Measurements from ENCODE around the gene SLC2A10. TPM values are rescaled to one million over a fixed set of nuclear protein-coding genes. Genes with fewer than 3 reads are reported as not detected.
A peak's percentile ranks its signal among the peaks of the same experiment; 100 is the strongest.
"Not testable (repeated sequence)": the region's sequence is repeated elsewhere in the genome, so short reads cannot be mapped to it uniquely, and the experiment has no call there.

SLC2A10 gene
- polyA plus RNA-seq (ENCODE audit: insufficient read depth in 1 of 5, insufficient read length in 5 of 5, low replicate concordance in 1 of 5) = 10 to 100 TPM; 18.2 to 24.0 (median 20.5) TPM
- long read RNA-seq, donor 1, full-length matches to known transcripts = 2 of 15 reads
- long read RNA-seq, donor 1, partial matches to known transcripts = 13 of 15 reads
- long read RNA-seq, donor 1, other reads (novel, unspliced or antisense) = 0 of 15 reads
- long read RNA-seq, donor 2, full-length matches to known transcripts = 1 of 1 reads
- long read RNA-seq, donor 2, partial matches to known transcripts = 0 of 1 reads
- long read RNA-seq, donor 2, other reads (novel, unspliced or antisense) = 0 of 1 reads
- long read RNA-seq, donor 3, full-length matches to known transcripts = 2 of 22 reads
- long read RNA-seq, donor 3, partial matches to known transcripts = 20 of 22 reads
- long read RNA-seq, donor 3, other reads (novel, unspliced or antisense) = 0 of 22 reads
- long read RNA-seq, donor 4, full-length matches to known transcripts = 4 of 4 reads
- long read RNA-seq, donor 4, partial matches to known transcripts = 0 of 4 reads
- long read RNA-seq, donor 4, other reads (novel, unspliced or antisense) = 0 of 4 reads
- long read RNA-seq, donor 5, full-length matches to known transcripts = 1 of 13 reads
- long read RNA-seq, donor 5, partial matches to known transcripts = 12 of 13 reads
- long read RNA-seq, donor 5, other reads (novel, unspliced or antisense) = 0 of 13 reads
- long read RNA-seq, donor 6, full-length matches to known transcripts = 1 of 1 reads
- long read RNA-seq, donor 6, partial matches to known transcripts = 0 of 1 reads
- long read RNA-seq, donor 6, other reads (novel, unspliced or antisense) = 0 of 1 reads
- long read RNA-seq, donor 7, full-length matches to known transcripts = 5 of 5 reads
- long read RNA-seq, donor 7, partial matches to known transcripts = 0 of 5 reads
- long read RNA-seq, donor 7, other reads (novel, unspliced or antisense) = 0 of 5 reads
- long read RNA-seq, donor 8 = 0 reads

DNA sequence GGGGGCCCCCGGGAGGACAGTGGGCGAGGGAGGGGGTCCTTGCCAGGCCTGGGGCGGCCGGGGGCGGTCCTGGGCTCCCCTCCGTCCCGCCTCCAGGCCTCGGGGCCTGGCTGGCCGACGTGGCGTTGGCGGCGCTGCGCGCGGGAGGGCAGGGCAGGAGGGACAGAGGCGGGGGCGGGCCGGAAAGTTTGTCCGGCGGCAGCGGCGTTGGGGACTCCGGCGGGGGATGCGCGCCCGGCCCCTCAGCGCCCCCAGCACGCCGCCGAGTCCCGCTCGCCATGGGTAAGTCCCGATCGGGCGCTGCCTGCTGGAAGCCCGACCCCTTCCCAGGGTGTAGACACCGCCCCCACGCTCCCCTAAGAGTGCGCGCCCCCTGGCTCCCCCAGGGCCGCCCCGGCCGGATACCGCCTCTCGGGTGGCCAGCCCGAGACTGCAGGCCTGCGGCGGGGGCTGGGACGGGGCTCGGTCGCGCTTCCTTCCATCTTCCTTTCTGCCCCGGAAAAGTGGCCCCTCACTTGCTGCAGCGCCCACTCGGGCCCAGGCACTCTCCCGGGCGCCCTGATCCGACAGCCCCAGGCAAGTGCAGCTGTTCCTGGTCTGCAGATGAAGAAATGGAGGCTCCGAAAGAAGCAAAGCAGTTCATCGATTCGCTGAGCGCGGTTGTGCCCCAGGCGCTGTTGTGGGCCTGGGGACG, at the start of gene SLC2A10:
Gene SLC2A10 (plus strand): TSS at position 191 of the 694 bp plus-strand sequence. CDS start 88 bp downstream, at position 279.
- DNase-seq = peak; percentile 74 to 80

- DNase-seq = no peak
These were observed 49.0 kb upstream of the SLC2A10 start for GRCh38 chr20:46660487-46660886.

DNA sequence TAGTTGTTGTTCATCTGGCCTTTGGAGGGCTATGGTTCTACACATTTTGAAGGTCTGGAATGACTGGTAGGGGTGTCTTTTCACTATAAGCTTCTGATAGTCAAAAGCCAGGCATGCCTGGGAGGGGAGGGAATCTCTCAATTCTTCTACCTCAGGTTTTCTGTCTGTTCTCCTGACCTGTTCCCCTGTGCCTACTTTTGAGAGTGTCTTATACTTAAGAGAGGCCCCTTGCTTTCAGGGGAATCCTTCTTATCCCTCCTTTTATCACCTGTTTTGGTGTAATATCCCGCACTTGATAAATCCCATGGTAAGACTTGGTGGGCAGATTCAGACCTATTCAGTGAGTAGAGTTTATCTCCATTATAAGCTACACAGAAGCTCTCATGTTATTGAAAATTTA, 47.8 kb upstream of the SLC2A10 start:
- DNase-seq = no peak

GRCh38 chr20:46663531-46663930, 45.9 kb upstream of the SLC2A10 start:
- no peak for DNase-seq

GRCh38 chr20:46665602-46666001, 43.8 kb upstream of the SLC2A10 start:
- no peak for DNase-seq

DNA sequence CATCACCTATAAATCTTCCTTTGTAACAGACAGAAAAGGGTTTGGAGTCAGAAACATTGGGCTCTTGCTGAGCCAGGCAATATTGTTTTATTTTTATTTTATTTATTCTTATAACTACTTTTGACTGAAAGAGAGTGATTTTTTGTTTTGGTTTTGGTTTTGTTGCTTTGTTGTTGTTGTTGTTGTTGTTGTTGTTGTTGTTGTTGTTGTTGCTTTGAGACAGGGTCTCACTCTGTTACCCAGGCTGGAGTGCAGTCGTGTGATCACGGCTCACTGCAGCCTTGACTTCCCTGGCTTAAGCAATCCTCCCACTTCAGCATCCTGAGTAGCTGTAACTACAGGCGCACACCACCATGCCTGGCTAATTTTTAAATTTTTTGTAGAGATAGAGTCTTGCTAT, 43.1 kb upstream of the SLC2A10 start:
- no peak for DNase-seq

GRCh38 chr20:46666818-46667515, 42.5 kb upstream of the SLC2A10 start:
- DNase-seq = no peak

- DNase-seq = no peak
These were observed 39.2 kb upstream of the SLC2A10 start for GRCh38 chr20:46670228-46670584.

DNA sequence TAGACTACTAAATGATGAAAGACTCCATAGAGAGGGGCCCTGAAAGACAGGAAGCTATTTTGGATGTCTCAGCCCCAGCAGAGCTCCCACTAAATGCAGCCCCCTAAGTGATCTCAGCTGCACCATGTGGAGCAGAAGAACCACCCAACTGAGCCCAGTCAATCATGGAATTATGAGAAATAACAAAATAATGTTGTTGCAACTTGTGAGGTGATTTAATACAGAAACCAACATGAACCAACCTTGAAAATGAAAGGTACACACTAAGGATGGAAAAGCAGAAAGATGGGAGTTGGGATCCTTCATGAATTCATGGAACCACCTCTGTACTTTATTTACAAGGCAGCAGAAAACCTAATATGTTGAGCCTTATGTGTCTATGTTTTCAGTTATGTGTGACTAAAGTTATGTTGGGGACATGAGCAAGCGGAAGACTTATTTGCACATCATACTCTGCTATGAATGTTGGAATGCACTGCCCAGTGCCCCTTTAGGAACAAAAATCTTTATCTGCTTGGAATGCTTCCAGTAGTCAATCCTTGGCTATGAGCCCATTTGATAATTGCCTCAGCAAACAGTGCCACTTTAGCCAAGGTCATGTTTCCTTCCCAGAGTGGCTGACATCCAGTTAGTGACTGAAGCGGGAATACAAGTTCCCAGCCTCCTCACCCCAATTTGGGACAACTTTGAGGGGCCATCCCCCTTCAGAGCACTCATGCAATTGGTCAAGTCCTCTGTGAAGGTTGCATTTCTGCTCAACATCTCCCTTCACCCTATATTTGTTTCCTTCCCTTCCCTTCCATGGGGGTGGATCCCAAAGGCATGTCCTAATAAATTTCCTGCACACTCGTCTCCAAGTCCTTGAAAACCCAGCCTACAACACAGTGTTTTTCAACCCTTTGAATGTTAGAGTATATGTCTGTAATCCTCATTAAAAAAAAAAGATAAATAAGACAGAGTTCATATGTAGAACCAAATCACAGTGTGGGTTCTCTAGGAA, 38.6 kb upstream of the SLC2A10 start:
- no peak for DNase-seq

- no peak for DNase-seq
These were observed 37.4 kb upstream of the SLC2A10 start for GRCh38 chr20:46671866-46672542.

- DNase-seq = no peak
These were observed 36.8 kb upstream of the SLC2A10 start for GRCh38 chr20:46672543-46673148.

- no peak for DNase-seq
These were observed 35.8 kb upstream of the SLC2A10 start for GRCh38 chr20:46673394-46674252.

DNA sequence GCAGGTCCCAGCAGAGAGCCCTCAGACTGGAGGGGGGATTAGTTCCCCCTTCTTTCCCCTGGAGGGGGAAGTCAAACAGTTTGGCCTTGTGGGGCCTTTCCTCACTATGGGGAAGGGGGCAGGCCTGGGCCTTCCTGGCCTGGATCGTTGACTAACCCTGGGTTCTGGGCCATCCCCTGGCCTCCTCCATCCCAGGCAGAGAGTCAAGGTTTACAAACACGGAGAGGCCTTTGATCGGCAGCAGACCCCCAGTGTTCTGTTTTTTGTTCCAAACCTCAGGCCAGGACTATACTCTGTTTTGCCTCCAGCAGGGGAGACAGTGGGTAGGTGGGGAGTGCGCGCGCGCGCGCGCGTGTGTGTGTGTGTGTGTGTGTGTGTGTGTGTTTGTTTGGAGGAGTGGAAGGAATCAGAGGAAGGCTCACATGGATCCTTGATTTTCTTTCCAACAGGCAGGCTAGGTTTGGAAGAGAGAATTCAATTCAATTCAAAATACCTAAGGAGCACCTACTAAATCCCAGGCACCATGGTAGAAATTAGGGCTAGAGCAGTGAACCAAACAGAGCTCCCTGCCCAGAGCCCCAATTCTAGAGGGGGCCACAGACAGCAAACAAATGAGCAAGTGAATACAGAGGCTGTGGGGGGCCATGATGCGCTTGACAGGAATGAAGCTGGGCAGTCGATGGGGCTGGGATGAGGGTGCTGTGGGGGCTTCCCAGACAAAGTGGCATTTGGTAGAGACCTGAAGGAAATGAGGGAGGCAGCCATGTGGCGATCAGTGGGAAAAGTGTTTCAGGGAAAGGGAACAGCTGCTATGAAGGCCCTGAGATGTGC, 35.0 kb upstream of the SLC2A10 start:
- no peak for DNase-seq

- not testable (repeated sequence) for DNase-seq
These were observed 32.7 kb upstream of the SLC2A10 start for GRCh38 chr20:46676649-46677316.

DNA sequence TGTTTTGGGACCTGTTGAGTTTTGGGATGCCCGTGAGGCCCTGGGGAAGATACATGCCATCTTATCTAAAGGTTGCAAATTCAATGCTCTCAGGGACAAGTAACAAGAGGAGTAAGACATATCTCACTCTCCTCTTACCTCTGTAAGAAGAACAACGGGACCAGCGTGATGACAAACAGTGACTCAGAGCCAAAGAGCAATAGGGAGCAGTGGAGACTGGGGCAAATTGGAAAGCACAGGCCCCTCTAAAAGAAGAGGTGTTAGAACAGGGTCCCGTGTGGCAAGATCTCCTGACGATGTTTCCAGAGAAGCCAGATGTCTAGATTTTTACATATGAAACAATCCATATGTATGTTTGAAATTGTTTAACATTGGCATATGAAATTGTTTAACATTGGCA, 31.8 kb upstream of the SLC2A10 start:
- DNase-seq = no peak

DNA sequence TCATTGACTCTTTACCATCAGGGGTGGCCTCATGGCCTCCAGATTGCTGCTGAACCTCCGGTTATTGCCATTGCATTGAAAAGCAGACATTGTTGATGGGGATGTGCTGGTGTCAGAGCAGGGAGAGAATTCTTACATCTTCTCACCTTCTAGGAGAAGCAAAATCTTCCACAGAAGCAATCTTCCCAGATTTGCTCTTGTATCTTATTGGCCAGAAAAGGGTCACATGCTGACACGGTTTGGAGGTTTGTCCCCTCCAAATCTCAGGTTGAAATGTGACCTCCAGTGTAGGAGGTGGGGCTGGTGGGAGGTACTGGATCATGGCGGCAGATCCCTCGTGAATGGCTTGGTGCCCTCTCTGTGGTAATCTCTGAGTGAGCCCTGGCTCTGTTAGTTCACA, 30.9 kb upstream of the SLC2A10 start:
- DNase-seq = no peak

DNA sequence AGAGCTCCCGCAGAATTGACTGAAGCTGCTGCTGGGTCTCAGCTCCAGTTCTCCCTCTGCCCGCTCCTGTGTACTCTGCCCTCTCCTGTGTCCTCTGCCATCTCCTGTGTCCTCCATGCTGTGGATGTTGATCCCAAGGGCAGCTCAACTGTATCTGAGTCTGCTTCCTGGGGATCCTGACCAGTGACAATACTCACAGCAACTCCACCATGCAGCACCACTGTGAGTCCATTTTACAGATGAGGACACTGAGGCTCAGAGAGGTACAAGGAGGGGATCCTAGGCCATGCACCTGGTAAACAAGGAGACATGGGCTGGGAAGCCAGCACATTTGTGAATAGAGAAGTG, 28.8 kb upstream of the SLC2A10 start:
- no peak for DNase-seq
